Common myeloid progenitor, CD34-positive (primary cell): ENCODE data around the gene FSTL5.

ENCODE experiments used
- CTCF ChIA-PET: fragments of 350-600 bp; sonication (Branson Sonifier 250); formaldehyde crosslinking; loops from one replicate; lab custom pipeline; 2021; ENCODE audit warnings: antibody characterized with exemption; lab: Charles Lee
- POLR2A ChIA-PET: fragments of 350-600 bp; sonication (Branson Sonifier 250); formaldehyde crosslinking; loops from one replicate; lab custom pipeline; 2021; ENCODE audit warnings: antibody characterized with exemption; lab: Charles Lee
- DNase-seq, 3 donors: peaks; one replicate each; pipeline versions ENCODE4 v3.0.0 to v3.0.0-alpha.2; 2013
- H3K27ac ChIP-seq, 2 experiments: 1 replicate in 1 of 2; 2 replicates in 1 of 2; pipeline ENCODE4 v1.7.0; 2013; ENCODE audit warnings: inconsistent platforms in 2 of 2, low read length in 2 of 2, mild to moderate bottlenecking in 2 of 2, low read depth in 1 of 2, moderate library complexity in 1 of 2; ENCODE audit not compliant: severe bottlenecking in 2 of 2, insufficient read depth in 1 of 2, poor library complexity in 1 of 2
- H3K27me3 ChIP-seq, 5 experiments: replicated peaks in 2 of 5; 1 replicate in 3 of 5; 2 replicates in 2 of 5; pipeline versions ENCODE4 v1.6.1 to v1.7.0; 2013; ENCODE audit warnings: low read length in 4 of 5, mild to moderate bottlenecking in 2 of 5, moderate library complexity in 2 of 5, inconsistent platforms in 1 of 5; ENCODE audit not compliant: insufficient read depth in 5 of 5, control insufficient read depth in 4 of 5
- H3K36me3 ChIP-seq, 4 experiments: 1 replicate in 2 of 4; 2 replicates in 2 of 4; pipeline versions ENCODE4 v1.6.1 to v1.7.0; 2013; ENCODE audit warnings: low read length in 3 of 4, control low read depth in 1 of 4, mild to moderate bottlenecking in 1 of 4; ENCODE audit not compliant: control insufficient read depth in 4 of 4, insufficient read depth in 4 of 4
- H3K4me1 ChIP-seq, 4 experiments: 1 replicate in 3 of 4; 2 replicates in 1 of 4; pipeline versions ENCODE4 v1.6.1 to v1.7.1; 2013; ENCODE audit warnings: low read length in 3 of 4, mild to moderate bottlenecking in 3 of 4, control low read depth in 1 of 4, inconsistent platforms in 1 of 4, moderate library complexity in 1 of 4; ENCODE audit not compliant: control insufficient read depth in 4 of 4, insufficient read depth in 4 of 4; ENCODE audit errors: control extremely low read depth in 1 of 4
- H3K4me3 ChIP-seq, 7 experiments: 1 replicate in 4 of 7; 2 replicates in 3 of 7; pipeline versions ENCODE4 v1.5.1 to v1.7.0; 2013; ENCODE audit warnings: mild to moderate bottlenecking in 7 of 7, low read length in 6 of 7, moderate library complexity in 6 of 7, inconsistent platforms in 2 of 7, low read depth in 2 of 7, control low read depth in 1 of 7; ENCODE audit not compliant: insufficient read depth in 4 of 7, control insufficient read depth in 1 of 7; ENCODE audit errors: extremely low read depth in 1 of 7
- H3K9me3 ChIP-seq, 5 experiments: 1 replicate in 4 of 5; 2 replicates in 1 of 5; pipeline versions ENCODE4 v1.6.1 to v1.7.1; 2013; ENCODE audit warnings: low read length in 4 of 5, mild to moderate bottlenecking in 2 of 5, inconsistent platforms in 1 of 5, low read depth in 1 of 5, moderate library complexity in 1 of 5; ENCODE audit not compliant: control insufficient read depth in 4 of 5, insufficient read depth in 2 of 5; ENCODE audit errors: control extremely low read depth in 1 of 5
- WGBS: methylation state at CpG from one replicate; pipeline ENCODE4 v1.1.5; 2013; ENCODE audit not compliant: insufficient coverage; 5-methylcytosine and 5-hydroxymethylcytosine counted together

Gene FSTL5

GRCh38 chr4:161949946-161950725 is 213.7 kb downstream of the FSTL5 start:
- ChIA-PET CTCF (interaction anchor here (0.6 kb wide), 1 partner anchor 27 kb away, joined by 3 read pairs; no protein-coding TSS in a partner anchor), POLR2A (no interaction called here)
- Histone ChIP-seq H3K36me3 (no peaks in the 10 kb centered on the region), H3K4me3 (no peak overlapping the region), H3K27ac (no peak overlapping the region), H3K27me3 (no peaks in the 10 kb centered on the region), H3K4me1 (no peaks in the 10 kb centered on the region), H3K9me3 (no peaks in the 10 kb centered on the region)
- DNase-seq: no peak
- 80% methylated on average over 4 of the region's 4 CpGs for WGBS

- no peaks in the 10 kb centered on the region for H3K36me3 ChIP-seq
- H3K4me1 ChIP-seq: no peaks in the 10 kb centered on the region
- no peak overlapping the region for H3K27ac ChIP-seq
- H3K9me3 ChIP-seq: no peaks in the 10 kb centered on the region
- WGBS: 93% methylated on average over 3 of the region's 6 CpGs
- DNase-seq: no peak
- ChIA-PET POLR2A (interaction anchor here (0.7 kb wide), 1 partner anchor 15 kb away, joined by 4 read pairs; no protein-coding TSS in a partner anchor), CTCF (no interaction called here)
- no peak overlapping the region for H3K4me3 ChIP-seq
- H3K27me3 ChIP-seq: no peaks in the 10 kb centered on the region
Measured at GRCh38 chr4:161948026-161948770, 215.6 kb downstream of the FSTL5 start.

DNA sequence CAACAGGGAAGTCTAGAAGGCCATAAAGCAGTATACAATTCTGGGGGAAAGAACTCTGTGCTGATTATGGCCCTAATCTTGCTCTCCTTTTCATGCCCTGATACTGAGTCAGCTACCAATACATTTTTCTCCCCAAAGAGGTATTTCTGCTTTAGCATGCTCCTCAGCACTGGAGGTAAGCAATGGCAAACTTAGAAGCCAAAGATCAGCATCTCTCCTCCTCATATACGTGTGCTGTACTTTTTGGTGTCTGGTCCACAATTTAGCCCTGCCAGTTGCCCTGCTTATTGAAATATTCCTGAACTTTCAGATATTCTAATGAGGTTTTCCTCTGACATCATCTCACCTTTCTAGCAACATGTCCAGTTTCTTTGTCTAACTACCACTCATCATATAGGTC is 226.2 kb downstream of the FSTL5 start:
- no peak overlapping the region for H3K4me3 ChIP-seq
- WGBS: 100% methylated on average over 1 of the region's 1 CpG
- H3K27ac ChIP-seq: no peak overlapping the region
- peaks cover 0 to 3% (median 0%) of the 10 kb centered on the region in 5 experiments for H3K9me3 ChIP-seq
- no peaks in the 10 kb centered on the region for H3K27me3 ChIP-seq
- H3K4me1 ChIP-seq: no peaks in the 10 kb centered on the region
- no peaks in the 10 kb centered on the region for H3K36me3 ChIP-seq
- no peak for DNase-seq
- CTCF ChIA-PET: no interaction called here
- POLR2A ChIA-PET: no interaction called here

- H3K4me3 ChIP-seq: no peak overlapping the region
- ChIA-PET CTCF (interaction anchor here (1.9 kb wide), 1 partner anchor 8 kb away, joined by 5 read pairs; no protein-coding TSS in a partner anchor), POLR2A (no interaction called here)
- H3K4me1 ChIP-seq: no peaks in the 10 kb centered on the region
- H3K27ac ChIP-seq: no peak overlapping the region
- no CpG with 5 or more reads among the region's 1 CpG for WGBS
- no peaks in the 10 kb centered on the region for H3K36me3 ChIP-seq
- H3K9me3 ChIP-seq: peaks cover 0 to 3% (median 0%) of the 10 kb centered on the region in 5 experiments
- H3K27me3 ChIP-seq: no peaks in the 10 kb centered on the region
- no peak for DNase-seq
Measured at GRCh38 chr4:161936625-161937550, 226.9 kb downstream of the FSTL5 start.

DNA sequence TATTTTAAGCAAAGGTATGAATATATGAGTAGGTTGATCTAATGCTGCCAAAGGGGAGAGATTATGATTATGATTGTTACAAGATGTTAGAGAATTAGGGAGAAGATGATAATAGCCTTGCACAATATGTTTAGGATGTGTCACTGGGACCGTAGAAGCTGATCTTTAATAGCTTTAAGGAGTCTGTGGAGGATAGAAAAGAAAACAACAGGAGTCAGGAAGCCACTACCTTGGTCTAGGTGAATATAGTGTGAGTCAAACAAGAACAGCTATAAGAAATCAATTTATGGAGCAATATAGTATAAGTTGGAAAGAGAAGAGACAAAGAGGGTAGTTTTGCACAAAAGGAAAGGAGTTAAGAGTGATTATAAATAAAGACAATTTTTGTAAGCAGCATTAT is 232.7 kb downstream of the FSTL5 start:
- Histone ChIP-seq H3K27ac (no peak overlapping the region), H3K36me3 (no peaks in the 10 kb centered on the region), H3K27me3 (no peaks in the 10 kb centered on the region), H3K4me3 (no peak overlapping the region), H3K4me1 (no peaks in the 10 kb centered on the region), H3K9me3 (peaks cover 0 to 1% (median 0%) of the 10 kb centered on the region in 5 experiments)
- ChIA-PET POLR2A (no interaction called here), CTCF (no interaction called here)
- no peak for DNase-seq
- 67% methylated on average over 1 of the region's 1 CpG for WGBS

DNA sequence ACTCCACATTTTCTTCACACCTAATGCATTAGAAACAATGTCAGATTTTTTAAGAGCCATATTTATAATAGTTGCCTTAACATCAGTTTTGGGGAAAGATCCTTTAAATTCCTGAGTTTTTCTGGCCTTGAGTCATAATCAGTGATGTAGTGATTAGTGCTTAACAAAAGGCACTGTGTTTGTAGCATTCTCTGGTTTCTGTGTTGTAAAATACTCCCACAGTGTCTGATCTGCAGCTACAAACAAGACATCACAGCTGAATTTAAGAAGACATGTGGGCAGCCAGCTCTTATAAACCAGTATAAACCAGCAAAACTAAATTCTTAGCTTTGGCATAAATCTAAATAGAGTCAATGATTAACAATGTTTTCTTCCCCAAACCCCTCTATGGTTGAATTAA is 233.8 kb downstream of the FSTL5 start:
- no peak overlapping the region for H3K4me3 ChIP-seq
- no peaks in the 10 kb centered on the region for H3K27me3 ChIP-seq
- ChIA-PET CTCF (no interaction called here), POLR2A (no interaction called here)
- DNase-seq: no peak
- no peak overlapping the region for H3K27ac ChIP-seq
- no peaks in the 10 kb centered on the region for H3K36me3 ChIP-seq
- H3K4me1 ChIP-seq: no peaks in the 10 kb centered on the region
- H3K9me3 ChIP-seq: no peaks in the 10 kb centered on the region
